22Rv1 (cell line): ENCODE data around the gene ANKIB1.

Experiments
- ZFX ChIP-seq: fragments of 450-650 bp; IDR thresholded peaks from 2 replicates; pipeline ENCODE4 v1.6.1; 2017; ENCODE audit warnings: antibody characterized with exemption, borderline replicate concordance
- TF ChIP-seq, protein P1 (sequence below): fragments of 450-650 bp; IDR thresholded peaks from 2 replicates; pipeline ENCODE4 v1.5.1; 2017; ENCODE audit warnings: mild to moderate bottlenecking

- TF ChIP-seq, protein P1, sequence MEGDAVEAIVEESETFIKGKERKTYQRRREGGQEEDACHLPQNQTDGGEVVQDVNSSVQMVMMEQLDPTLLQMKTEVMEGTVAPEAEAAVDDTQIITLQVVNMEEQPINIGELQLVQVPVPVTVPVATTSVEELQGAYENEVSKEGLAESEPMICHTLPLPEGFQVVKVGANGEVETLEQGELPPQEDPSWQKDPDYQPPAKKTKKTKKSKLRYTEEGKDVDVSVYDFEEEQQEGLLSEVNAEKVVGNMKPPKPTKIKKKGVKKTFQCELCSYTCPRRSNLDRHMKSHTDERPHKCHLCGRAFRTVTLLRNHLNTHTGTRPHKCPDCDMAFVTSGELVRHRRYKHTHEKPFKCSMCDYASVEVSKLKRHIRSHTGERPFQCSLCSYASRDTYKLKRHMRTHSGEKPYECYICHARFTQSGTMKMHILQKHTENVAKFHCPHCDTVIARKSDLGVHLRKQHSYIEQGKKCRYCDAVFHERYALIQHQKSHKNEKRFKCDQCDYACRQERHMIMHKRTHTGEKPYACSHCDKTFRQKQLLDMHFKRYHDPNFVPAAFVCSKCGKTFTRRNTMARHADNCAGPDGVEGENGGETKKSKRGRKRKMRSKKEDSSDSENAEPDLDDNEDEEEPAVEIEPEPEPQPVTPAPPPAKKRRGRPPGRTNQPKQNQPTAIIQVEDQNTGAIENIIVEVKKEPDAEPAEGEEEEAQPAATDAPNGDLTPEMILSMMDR, result no peak
- no peak for TF ChIP-seq ZFX
These were observed 47.2 kb downstream of the ANKIB1 start for GRCh38 chr7:92292981-92293380.
